GM12864 (cell line): ENCODE measurements around the gene FAIM.
"Not testable (repeated sequence)": the region's sequence is repeated elsewhere in the genome, so short reads cannot be mapped to it uniquely, and the experiment has no call there.

Source experiments
- DNase-seq: peaks from one replicate; pipeline ENCODE4 v3.0.0-alpha.2; 2011; ENCODE audit warnings: low read depth
- H3K4me3 ChIP-seq: 2 replicates; pipeline ENCODE4 v1.5.1; 2011; ENCODE audit warnings: mild to moderate bottlenecking, low read depth, low read length, control low read depth
- TF ChIP-seq, protein P1 (sequence below): IDR thresholded peaks from 2 replicates; pipeline ENCODE4 v1.5.1; 2011; ENCODE audit warnings: low read depth, mild to moderate bottlenecking, moderate library complexity, low read length, control low read depth, inconsistent platforms; ENCODE audit errors: missing control alignments

FAIM gene

DNA sequence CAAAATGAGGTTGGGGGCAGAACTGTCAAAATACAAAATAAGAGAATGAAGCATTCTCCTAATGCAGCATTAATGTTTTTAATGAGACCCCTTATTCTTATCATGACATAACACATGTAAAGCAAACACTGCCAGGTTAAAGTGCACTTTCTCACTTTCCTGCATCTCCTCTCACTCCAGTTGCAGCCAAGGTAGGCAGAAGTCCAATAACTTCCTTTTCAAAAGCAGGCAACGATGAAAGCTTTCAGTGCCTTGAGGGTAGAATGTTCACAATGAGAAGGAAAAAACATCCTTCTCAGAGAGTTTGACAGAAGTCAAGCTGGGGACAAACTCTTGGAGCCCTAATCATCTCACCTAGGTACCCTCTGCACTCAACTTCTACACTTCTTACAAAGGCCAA lies 59.5 kb downstream of the FAIM start:
- TF ChIP-seq, protein P1, sequence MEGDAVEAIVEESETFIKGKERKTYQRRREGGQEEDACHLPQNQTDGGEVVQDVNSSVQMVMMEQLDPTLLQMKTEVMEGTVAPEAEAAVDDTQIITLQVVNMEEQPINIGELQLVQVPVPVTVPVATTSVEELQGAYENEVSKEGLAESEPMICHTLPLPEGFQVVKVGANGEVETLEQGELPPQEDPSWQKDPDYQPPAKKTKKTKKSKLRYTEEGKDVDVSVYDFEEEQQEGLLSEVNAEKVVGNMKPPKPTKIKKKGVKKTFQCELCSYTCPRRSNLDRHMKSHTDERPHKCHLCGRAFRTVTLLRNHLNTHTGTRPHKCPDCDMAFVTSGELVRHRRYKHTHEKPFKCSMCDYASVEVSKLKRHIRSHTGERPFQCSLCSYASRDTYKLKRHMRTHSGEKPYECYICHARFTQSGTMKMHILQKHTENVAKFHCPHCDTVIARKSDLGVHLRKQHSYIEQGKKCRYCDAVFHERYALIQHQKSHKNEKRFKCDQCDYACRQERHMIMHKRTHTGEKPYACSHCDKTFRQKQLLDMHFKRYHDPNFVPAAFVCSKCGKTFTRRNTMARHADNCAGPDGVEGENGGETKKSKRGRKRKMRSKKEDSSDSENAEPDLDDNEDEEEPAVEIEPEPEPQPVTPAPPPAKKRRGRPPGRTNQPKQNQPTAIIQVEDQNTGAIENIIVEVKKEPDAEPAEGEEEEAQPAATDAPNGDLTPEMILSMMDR: no peak
- H3K4me3 ChIP-seq: no peak overlapping the region
- DNase-seq: no peak

- no peak overlapping the region for H3K4me3 ChIP-seq
- TF ChIP-seq, protein P1: no peak
- DNase-seq: no peak
Observed at GRCh38 chr3:138670407-138670806, 61.8 kb downstream of the FAIM start.

DNA sequence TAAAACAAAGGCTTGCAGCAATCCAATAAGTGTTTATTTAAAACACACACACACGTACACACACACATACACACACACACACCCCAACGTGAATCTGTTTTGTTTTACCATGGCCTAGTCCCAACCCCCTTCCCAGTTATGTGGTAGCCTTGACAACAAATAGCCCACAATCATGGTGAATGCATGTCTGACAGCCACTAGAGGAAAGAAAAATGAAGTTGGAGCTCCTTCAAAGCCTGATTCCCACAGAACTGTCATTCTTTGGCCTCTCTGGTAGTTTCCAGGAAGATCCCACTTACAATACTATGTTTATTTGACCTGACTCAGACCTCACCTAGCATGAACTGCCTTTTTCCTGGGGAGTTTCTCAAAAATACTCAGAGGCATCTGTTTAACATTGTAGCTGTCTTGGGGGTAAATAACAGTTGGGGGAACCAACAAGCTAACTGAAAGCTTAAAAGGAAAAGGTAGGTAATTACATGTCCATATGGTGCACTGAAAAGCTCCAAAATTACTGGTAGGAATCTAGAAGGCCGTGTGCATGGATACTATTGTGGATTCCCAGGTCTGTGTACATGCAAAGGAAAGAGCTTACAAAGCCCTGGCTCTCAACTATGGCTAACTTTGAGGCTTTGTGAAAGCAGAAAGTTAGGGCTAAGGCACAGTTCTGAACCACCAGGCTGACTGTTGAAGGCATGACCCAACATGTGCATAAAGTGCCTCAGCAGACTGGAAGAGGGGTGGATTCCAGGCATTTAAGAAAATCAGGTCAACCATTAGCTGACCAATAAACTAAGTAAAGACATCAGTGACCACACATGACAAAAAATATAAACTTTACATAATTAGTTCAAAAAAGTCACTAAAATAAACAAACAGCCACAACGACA lies 65.3 kb downstream of the FAIM start:
- TF ChIP-seq, protein P1: no peak
- DNase-seq: no peak
- no peak overlapping the region for H3K4me3 ChIP-seq

GRCh38 chr3:138675393-138675792 lies 66.8 kb downstream of the FAIM start:
- DNase-seq: no peak
- H3K4me3 ChIP-seq: no peak overlapping the region
- TF ChIP-seq, protein P1: no peak

- no peak overlapping the region for H3K4me3 ChIP-seq
- TF ChIP-seq, protein P1: no peak
Observed at GRCh38 chr3:138678086-138678485, 69.5 kb downstream of the FAIM start.

GRCh38 chr3:138678874-138679392 lies 70.4 kb downstream of the FAIM start:
- H3K4me3 ChIP-seq: no peak overlapping the region
- DNase-seq: no peak
- TF ChIP-seq, protein P1: no peak

More at GRCh38 chr3:138678086-138678485, 69.5 kb downstream of the FAIM start:
- DNase-seq: no peak

DNA sequence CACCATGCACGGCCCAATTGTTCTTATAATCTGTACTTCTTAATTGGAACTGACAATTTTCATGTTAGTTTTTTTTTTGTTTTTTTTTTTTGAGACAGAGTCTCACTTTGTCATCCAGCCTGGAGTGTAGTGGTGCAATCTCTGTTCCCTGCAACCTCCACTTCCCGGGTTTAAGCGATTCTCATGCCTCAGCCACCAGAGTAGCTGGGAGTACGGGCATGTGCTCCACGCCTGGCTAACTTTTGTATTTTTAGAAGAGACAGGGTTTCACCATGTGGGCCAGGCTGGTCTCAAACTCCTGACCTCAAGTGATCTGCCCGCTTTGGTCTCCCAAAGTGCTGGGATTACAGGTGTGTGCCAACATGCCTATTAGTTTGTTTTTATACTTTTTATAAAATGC lies 72.4 kb downstream of the FAIM start:
- not testable (repeated sequence) for H3K4me3 ChIP-seq, DNase-seq
